ENCODE data around the gene PLXDC2.
"Not testable (repeated sequence)": the region's sequence is repeated elsewhere in the genome, so short reads cannot be mapped to it uniquely, and the experiment has no call there.

PLXDC2 gene

DNA sequence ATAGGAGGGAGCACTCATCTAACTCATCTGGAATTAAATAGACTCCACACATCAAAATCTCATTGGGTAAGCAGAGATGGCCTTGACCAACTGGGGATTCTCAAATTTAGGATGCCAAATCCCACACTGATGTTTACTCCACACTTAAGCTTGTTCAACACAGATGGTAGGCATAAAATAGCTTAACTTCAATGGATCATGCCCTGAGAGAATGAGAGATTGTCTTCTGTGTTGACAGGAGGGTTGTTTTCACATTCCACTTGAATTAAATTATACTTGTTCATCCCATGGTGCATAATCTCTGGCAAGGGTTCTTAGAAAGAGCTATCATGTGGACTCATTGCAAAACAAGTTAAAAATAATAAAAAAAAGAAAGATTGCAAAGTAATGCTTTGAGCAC, 391.4 kb downstream of the PLXDC2 start:
- no peak for DNase-seq (ENCODE audit: low spot score)

DNA sequence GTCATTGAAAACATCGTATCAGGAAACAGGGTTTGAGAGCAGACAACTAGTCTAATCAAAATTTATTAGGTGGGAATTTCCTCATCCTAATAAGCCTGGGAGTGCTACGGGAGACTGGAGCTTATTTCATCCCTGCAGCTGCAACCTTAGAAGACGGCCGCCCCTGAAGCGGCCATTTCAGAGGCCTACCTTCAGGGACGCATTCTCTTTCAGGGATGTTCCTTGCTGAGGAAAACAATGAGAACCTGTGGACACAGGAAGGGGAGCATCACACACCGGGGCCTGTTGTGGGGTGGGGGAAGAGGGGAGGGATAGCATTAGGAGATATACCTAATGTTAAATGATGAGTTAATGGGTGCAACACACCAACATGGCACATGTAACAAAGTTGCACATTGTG, 392.9 kb downstream of the PLXDC2 start:
- not testable (repeated sequence) for DNase-seq (ENCODE audit: low spot score)

DNA sequence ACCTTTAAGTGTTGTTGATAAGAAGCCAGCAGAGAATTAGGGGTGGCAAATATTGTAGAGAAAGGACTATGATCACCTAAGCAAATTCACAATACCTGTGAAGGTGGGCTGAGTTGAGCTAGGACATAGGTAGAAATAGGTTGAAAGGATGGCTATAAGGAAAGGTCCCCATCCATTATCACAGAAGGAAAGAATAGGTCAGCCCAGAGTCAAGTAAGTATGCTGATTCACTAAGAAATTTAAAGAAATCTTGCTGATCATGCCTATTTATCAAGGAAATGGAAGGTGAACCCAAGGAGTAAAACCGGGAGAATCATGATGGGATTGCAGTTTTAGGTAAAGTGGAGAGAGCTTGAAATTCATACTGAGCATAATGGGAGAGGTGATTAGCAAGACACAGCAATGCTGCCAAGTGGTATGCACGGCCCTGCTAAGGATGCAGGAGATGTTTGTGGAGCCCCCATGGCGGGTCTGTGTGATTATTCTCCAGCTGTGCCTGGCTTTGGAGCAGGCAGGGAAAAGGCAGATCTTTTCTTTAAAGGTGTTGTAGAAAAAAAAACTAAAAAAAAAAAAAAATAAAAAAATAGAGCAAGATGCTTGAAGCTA, 399.4 kb downstream of the PLXDC2 start:
- DNase-seq (ENCODE audit: low spot score) = no peak

DNA sequence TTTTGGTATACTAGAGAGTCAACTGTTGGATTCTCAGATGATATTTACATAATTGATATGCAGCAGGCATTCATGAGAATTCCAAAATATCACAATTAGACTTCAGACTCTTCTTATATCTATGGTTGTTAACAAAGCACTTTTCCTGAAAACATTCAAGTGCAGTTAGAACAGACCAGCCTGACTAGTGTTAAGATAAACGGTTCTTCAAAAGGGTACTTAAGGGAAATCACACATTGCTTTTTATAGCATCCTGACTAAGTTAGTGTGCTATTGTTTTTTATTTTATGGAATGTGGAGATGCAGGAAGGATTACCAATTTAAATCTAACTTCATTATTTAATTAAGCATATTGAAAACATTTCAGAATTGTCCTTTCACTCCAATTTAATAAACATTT, 405.1 kb downstream of the PLXDC2 start:
- DNase-seq (ENCODE audit: low spot score) = no peak

DNA sequence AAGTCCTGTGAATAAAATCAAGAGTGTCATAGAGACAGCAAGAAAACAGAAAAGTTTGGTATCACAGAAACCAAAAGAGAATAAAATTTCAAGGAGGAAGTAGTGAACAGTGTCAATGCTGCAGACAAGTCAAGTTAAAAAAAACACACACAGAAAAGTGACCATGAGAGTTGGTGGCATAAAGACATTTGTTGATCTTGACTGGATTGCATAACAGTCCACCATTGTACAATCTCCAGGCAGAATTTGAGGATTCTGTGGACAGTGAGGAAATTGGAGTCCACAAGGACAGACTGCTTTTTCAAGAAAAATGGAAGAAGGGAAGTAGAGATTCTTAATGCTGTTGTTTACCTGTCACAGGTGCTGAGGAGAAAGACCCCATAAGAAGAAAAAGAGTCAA, 412.5 kb downstream of the PLXDC2 start:
- DNase-seq (ENCODE audit: low spot score) = no peak

DNA sequence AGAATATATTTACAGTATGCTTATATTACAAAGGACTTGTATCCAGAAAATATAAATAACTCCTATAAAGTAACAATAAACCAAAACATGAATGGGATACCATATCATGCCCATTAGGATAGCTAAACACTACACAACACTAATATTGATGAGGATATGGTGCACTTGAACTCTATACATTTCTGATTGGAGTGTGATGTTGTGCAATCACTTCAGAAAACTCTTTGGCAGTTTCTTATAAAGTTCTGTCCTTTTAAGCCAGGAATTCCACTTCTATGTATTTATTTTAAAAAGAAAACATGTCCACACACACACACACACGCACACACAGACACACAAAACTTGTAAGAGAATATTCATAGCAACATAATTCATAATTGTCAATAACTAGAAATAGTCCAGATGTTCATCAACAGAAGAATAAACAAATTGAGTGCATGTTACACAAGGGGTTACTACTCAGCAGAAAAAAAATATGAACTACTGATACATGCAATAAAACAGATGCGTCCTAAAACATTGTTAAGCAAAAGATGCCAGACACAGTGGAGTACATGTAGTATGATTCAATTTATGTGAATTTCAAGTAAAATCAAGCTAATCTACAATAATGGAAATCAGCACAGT, 416.0 kb downstream of the PLXDC2 start:
- DNase-seq (ENCODE audit: low spot score) = no peak

DNA sequence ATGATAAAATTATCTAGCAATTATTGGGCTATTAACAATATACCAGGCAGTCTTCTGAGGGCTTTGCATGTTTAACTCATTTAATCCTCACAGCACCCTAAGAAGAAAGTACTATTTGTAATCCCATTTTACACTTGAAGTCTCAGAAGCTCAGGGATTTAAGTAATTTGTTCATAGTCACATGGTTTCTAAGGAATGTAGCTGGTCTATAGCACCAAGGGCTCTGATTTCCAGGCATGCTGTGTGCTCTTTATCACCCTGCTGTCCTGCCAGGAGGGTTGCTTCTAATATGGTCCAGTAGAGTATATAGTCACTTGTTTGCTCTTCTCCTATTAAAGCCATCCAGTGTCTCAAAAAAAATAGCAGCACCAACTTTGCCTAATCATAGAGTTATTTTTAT, 417.2 kb downstream of the PLXDC2 start:
- DNase-seq (ENCODE audit: low spot score) = no peak

DNA sequence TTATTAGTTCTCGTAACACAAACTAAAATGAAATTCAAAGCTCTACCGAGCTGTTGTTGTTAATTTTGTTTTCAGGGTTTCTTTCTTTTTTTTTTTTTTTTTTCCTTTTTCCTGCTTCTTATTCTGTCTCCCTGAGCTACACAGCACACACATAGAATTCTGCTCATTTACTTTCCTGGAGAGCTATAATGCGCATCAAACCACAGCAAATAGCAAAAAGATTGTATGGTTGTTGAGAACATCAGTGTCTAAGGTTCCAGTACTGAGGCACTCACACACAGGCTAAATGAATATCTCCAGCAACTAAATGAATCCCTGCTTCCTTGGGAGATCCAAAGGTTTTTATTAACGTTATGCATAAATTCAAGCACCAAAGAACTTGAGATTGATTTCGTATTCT, 418.3 kb downstream of the PLXDC2 start:
- DNase-seq (ENCODE audit: low spot score) = no peak

DNA sequence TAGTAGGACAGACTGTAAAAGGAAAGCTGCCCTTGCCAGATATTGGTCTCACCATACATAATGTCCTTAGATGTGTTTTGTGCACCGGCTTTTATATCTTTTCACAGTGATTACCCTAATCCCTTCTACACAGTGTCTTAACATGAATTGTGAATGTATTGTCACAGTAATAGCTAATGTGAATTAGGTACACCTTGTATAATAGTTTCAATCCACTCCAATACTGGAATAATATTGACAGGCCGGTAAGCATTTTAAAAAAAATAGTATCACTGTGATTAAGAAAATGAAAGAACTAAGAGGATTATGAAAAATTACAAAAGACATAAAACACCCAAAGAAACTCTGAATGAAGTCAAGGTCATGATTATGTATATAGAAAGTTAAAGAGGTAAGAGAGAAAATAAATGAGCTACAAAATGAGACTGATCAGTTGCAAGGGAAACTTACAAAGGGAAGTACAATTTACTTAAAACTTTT, 420.9 kb downstream of the PLXDC2 start:
- DNase-seq (ENCODE audit: low spot score) = no peak

DNA sequence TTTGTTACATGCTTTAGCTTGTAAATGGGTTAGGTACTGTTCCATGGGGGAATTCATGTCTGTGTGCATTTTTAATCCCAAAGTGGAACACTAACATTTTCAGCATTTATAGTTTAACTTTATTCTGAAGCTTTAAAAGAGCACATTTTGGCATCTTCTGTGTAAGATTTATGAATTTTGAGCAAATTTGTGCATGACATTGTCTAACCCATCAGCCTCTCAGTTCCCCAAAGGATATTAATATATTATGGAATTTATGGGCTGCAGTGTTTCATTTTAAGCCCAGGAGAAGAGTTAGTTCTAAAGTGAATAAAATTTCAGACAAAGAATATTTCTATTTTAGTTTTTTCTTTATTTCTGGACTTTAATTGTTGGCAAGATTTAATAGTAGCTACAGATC, 421.4 kb downstream of the PLXDC2 start:
- DNase-seq (ENCODE audit: low spot score) = no peak

DNA sequence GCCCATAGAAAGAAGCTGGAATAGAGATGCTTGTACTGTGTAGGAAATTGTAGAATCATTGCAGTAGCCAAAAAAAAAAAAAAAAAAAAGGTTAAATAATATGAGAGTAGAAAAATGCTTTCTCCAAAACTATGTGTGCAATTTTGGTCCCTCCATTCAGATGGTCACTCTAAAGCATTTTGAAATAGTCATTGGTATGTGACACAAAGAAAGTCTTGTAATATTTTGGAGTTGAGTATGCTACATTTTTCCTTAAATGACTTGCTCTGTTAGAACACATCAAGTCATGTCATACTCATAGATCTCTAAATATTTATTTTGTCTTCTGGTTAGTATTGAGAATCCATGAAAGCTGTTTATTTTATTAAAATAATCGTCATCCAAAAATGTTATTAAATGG, 424.4 kb downstream of the PLXDC2 start:
- DNase-seq (ENCODE audit: low spot score) = no peak

DNA sequence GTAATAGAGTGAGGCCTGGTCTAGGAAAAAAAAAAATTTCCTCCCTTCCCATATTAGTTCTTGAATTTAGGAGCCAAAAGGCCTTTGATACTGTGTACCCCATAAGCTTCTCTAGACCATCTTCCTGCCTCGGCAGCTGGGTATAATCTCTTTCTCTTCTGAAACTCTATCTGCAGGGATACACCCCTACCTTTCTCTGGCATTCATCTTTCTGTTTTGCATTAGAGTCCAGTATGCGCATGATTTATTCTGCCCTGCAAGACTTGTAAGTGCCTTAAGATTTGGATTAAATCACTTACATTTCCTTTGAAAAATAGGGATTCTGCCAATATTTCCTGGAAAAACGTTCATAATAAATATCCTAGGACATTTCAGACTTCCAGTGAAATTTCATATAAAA, 431.2 kb downstream of the PLXDC2 start:
- DNase-seq (ENCODE audit: low spot score) = no peak

DNA sequence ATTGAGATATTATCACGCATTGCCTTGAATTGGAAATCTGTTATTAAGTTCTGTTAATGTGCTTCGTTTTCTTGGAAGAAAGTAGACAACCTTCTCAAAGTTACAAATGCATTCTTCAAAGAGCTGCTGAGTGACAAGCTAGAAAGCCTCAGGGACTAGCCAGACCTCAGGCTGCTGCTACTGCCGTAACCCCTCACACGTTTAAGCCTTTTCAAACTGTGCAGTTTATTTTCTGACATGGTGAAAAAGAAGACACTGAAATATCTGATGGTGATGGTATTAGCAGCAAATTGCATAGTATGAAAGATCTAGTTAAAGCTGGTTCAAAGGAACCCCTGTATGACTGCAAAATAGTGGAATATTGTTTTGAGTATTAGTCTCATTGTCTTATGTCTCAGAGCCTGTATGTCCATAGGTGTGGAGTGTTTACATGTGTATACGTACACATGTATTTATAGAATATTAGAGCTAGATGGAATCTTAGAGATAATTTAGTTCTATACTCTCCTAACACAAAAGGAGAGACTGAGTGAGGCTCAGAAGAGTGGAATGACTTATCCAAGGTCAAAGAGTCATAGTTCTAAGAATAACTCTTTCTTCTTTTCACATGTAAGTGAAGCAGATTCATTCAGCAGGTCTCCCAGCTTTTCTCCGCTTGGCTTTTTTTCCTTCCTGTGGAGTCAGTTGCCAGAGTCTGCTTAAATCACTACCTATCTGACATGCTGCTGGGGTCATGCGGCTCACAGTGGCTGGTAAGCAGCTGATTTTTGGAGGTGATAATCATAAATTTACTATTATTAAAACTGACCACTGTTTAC, 431.9 kb downstream of the PLXDC2 start:
- DNase-seq (ENCODE audit: low spot score) = no peak

DNA sequence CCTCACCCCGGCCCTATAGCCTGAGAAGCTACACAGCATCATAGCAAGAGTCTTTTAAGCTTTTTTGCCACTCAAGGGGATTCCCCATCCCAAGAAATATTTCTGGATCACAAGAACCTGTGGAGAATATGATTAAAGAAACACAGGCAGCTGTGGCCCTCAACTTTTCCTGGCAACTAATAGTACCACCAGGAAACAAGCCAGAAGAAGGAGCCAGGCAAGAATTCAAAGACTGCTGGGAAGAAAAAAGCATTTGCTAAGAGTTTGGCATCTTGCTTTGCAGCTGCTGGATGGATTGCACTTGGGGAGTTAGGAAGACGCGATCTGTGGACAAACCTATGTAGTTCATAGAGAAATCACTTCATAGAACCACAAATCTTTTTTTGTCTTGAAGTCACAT, 437.8 kb downstream of the PLXDC2 start:
- DNase-seq (ENCODE audit: low spot score) = no peak

DNA sequence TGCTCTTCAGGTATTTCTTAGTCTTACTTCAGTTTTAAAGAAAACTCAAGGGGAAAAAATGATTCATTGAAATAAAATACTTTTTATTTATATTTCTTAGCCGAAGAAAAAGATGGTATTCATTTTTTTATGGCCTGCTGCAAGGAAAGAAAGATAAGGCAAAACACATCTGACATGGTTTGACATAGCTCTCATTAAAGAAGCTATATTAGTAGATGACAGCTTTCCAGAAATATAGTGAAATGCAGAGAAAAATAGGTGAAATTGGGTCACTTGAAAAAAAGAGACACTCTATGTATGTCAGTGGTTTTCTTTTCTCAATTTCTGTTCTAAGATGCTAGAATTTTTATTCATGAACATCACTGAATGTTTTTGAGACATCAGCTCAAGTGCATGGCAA, 438.3 kb downstream of the PLXDC2 start:
- no peak for DNase-seq (ENCODE audit: low spot score)

DNA sequence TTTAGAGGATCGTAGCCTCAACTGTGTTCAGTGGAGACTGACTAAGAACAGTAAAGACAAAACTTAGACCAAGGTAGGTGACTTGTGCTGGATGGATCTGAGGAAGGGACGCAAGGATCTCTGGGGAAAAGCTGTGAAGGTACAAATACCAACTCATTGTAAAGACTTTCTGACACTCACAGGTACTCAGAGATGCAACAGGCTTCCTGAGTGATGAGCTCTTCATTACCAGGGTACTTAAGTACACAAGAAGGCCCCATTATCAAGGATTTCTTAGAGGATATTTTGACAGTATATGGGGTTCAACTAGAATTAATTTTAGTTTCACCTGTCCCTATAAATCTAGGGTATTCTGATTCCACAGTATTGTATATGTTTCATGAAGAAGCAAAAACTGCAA, 440.7 kb downstream of the PLXDC2 start:
- DNase-seq (ENCODE audit: low spot score) = no peak

DNA sequence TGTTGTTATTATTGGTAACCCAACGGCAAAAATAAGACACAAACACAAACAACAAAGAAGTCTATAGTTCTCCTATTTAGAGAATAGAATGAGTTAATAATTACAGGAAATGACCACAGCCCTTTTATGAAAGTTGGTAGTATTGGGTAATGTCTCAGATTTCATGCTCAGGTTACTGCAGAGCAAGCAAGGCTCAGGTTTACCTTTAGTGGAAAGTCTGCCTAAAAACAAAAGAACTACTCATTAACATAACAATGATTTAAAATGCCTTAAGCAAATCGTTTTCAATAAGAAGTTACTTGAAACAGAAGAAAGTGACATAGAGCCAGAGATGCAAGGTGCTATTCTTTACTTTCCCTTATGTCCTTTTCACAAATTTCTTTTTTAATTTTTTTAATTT, 441.2 kb downstream of the PLXDC2 start:
- DNase-seq (ENCODE audit: low spot score) = no peak

DNA sequence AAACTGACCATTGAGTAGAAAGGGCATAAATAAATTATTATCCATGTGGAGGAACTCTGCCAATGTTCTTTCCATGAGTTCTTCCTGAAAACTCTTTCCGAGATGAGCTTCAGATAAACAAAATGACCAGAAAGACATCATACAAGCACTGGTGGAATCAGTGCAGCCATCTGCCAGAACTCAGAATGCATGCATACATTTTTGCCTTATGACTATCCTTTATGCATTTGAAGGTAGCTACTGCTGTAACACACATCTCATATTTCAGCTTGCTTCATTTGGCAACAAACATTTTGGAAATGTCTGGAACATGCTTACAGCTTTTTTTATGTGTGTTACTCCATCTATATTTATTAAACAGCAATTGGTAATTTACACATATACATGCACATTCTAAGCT, 448.9 kb downstream of the PLXDC2 start:
- DNase-seq (ENCODE audit: low spot score) = no peak

DNA sequence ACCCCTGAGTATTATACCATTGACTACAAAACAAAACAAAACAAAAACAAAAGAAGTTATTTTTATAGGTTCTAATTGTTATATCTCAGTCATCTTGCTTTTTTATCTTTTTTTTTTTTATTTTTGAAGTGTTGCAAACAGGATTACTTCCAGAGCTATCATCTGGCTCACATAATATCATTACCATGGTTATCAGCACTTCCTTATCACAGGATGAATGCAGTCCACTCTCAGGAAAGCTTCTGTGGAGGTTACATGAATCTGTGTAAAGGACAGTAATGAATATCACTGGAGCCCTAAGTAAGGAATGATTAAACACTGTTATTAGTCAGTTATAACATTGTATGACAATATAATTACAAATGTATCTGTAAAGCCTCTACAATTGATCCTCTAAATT, 451.5 kb downstream of the PLXDC2 start:
- DNase-seq (ENCODE audit: low spot score) = no peak

DNA sequence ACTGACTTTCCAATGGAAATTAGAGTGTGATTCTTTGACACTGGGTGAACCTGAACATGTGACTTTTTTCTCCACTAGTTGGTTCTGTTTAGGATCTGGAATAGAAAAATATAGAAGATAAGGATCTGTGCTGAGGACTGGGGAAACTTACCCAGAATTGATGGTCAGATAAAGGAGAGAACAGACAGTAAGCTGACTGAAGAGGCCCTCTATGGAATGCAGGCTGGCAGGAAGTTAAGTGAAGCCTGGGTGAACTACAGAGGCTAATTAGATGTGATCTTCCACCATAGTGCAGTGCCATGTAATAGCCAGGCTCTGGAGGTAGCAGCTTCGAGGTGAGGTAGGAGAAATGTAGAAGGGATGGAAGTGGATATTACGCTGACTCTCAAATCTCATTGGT, 455.3 kb downstream of the PLXDC2 start:
- no peak for DNase-seq (ENCODE audit: low spot score)

DNA sequence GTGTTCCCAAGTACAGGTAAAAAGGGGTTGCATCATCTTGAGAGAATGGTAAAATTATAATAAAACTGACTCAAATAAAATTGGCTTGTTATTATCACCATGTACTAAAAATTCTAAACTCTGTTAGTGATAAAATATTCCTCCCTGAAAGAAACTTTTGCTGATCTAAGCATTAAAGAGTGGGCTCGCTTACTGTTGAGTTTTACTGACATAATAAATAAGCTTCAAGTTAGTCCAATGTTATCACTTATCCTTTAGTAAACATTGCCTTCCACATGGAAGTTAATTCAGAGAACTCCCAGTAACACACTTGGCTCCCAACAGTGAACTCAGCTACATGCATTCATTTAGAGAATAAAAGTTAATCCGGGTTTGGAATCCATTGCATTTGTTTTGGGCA, 456.4 kb downstream of the PLXDC2 start:
- no peak for DNase-seq (ENCODE audit: low spot score)

DNA sequence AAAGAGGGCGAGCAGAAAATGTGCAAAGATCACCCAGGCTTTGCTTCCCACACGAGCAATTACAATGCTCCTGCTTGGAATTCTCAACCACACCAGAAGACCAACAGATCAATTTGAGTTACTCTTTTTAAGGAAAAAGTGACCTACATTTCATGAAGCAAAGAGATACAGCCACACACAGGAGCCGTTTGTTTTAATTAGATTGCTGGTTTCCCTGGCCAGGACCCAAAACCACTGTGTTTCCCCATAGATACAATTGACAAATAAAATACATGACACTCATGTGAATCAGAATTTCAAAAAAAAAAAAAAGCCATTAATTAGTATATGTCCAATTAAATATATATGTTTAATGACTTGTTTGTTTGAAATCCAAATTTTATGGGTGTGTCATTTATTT, 458.3 kb downstream of the PLXDC2 start:
- DNase-seq (ENCODE audit: low spot score) = no peak

Measured in hematopoietic multipotent progenitor cell treated with erythropoietin and hydrocortisone succinate and interleukin-3 and kit ligand, for 15 days (in vitro differentiated cells).